ENCODE results near the gene OTULIN.

GRCh38 chr5:14685757-14686156, 21.2 kb downstream of the OTULIN start:
- TF ChIP-seq EZH2 (IDR thresholded peaks at IDR 0.05; ENCODE audit: borderline replicate concordance, low read length): no peak
- TF ChIP-seq, protein P1, sequence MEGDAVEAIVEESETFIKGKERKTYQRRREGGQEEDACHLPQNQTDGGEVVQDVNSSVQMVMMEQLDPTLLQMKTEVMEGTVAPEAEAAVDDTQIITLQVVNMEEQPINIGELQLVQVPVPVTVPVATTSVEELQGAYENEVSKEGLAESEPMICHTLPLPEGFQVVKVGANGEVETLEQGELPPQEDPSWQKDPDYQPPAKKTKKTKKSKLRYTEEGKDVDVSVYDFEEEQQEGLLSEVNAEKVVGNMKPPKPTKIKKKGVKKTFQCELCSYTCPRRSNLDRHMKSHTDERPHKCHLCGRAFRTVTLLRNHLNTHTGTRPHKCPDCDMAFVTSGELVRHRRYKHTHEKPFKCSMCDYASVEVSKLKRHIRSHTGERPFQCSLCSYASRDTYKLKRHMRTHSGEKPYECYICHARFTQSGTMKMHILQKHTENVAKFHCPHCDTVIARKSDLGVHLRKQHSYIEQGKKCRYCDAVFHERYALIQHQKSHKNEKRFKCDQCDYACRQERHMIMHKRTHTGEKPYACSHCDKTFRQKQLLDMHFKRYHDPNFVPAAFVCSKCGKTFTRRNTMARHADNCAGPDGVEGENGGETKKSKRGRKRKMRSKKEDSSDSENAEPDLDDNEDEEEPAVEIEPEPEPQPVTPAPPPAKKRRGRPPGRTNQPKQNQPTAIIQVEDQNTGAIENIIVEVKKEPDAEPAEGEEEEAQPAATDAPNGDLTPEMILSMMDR (conservative IDR thresholded peaks at IDR 0.05 in 1 of 2, IDR thresholded peaks at IDR 0.05 in 1 of 2; ENCODE audit: extremely low read depth in 1 of 2, insufficient read depth in 1 of 2, low read depth in 1 of 2, low read length in 2 of 2): peak; percentile 52 to 74

Measured in mammary epithelial cell (primary cell).